Ishikawa (cell line): Measurements from ENCODE around the gene CALCR.

Experiments used
- CEBPB ChIP-seq: IDR thresholded peaks from 2 replicates; pipeline ENCODE4 v1.6.1; 2012
- CREB1 ChIP-seq: IDR thresholded peaks from 2 replicates; pipeline ENCODE4 v1.6.1; 2012; ENCODE audit warnings: low read depth
- EGR1 ChIP-seq: IDR thresholded peaks from 2 replicates; pipeline ENCODE4 v1.6.1; 2012
- EP300 ChIP-seq: IDR thresholded peaks from 2 replicates; pipeline ENCODE4 v1.6.1; 2012; ENCODE audit warnings: borderline replicate concordance
- FOXM1 ChIP-seq: IDR thresholded peaks from 2 replicates; pipeline ENCODE4 v1.6.1; 2012; ENCODE audit warnings: low read depth, borderline replicate concordance
- NFIC ChIP-seq: IDR thresholded peaks from 2 replicates; pipeline ENCODE4 v1.6.1; 2012
- RAD21 ChIP-seq: IDR thresholded peaks from 2 replicates; pipeline ENCODE4 v1.6.1; 2012; ENCODE audit warnings: low read depth
- TAF1 ChIP-seq: IDR thresholded peaks from 2 replicates; pipeline ENCODE4 v1.6.1; 2012; ENCODE audit warnings: low read depth, mild to moderate bottlenecking
- TCF12 ChIP-seq: IDR thresholded peaks from 2 replicates; pipeline ENCODE4 v1.6.1; 2012; ENCODE audit warnings: low read depth
- TEAD4 ChIP-seq: IDR thresholded peaks from 2 replicates; pipeline ENCODE4 v1.6.1; 2012
- YY1 ChIP-seq: IDR thresholded peaks from 2 replicates; pipeline ENCODE4 v1.6.1; 2012; ENCODE audit warnings: low read depth
- ZBTB7A ChIP-seq: IDR thresholded peaks from 2 replicates; pipeline ENCODE4 v1.6.1; 2012; ENCODE audit warnings: low read depth
- TF ChIP-seq, protein P1 (sequence below): IDR thresholded peaks from 2 replicates; pipeline ENCODE4 v1.6.1; 2012
- TF ChIP-seq, protein P2 (sequence below): IDR thresholded peaks from 2 replicates; pipeline ENCODE4 v1.6.1; 2012; ENCODE audit warnings: low read depth, mild to moderate bottlenecking
- TF ChIP-seq, protein P3 (sequence below): IDR thresholded peaks from 2 replicates; pipeline ENCODE4 v1.6.1; 2012

The CALCR gene

DNA sequence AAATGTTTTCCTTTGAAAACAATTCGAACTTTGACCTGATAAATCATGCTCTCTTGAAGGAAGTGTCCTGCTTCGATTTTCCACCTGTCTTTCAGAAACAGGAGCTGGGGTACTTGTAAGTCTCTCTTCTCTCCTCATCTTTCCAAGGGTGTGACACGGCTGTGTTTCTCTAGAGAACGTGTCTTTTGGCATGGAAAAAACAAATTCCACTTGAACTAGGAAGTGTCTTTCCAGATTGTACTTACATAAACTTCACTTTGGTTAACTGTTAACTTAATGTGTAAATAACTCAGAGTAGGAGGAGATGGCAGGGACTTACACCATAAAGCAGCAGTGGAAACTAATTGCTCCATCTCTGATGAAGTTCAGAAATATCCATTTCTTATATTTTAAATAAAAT lies 4.2 kb upstream of the CALCR start:
- TF ChIP-seq TCF12 (no peak), EGR1 (no peak), EP300 (no peak), CEBPB (no peak), YY1 (no peak)
- TF ChIP-seq, protein P1, sequence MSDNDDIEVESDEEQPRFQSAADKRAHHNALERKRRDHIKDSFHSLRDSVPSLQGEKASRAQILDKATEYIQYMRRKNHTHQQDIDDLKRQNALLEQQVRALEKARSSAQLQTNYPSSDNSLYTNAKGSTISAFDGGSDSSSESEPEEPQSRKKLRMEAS, result no peak

DNA sequence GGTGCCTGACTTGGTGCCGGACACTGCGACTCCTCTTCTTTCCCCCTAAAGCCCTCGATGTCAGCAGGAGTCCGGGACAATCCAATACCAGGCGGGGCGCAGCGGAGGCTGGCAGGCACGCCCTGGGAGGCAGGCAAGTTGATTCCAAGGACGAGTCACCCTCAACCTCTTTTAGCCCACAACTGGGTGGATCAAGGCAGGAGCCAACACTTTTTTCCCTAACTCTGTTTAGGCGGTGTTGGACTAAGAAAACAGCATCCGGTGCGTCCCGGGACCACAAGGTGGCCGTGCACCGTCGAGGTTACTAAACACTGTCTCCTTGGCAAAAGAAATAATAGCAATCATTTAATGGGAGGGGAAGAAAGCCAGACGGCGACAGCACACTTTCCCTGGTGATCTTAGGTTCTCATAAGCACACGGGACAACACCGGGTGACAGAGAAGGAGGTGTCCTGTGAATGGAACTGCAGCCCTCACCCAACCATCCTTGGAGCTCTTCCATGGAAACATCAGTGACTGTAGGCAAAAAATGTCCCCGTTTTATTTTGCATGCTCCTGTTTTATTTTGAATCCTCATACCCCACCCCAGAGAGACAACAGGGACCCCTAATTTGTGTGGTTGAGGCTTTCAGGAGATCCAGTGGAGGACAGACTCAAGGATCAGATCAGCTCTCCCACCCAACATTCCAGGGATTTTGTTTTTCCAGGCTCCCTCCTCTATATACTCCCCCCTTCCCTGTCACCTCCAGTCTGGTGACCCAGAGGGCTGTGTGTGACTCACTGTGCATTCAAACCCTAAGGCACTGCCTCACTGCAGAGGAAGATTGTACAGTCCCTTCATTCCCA lies 1.3 kb upstream of the CALCR start:
- TF ChIP-seq, protein P1, result no peak
- TF ChIP-seq ZBTB7A, result no peak

DNA sequence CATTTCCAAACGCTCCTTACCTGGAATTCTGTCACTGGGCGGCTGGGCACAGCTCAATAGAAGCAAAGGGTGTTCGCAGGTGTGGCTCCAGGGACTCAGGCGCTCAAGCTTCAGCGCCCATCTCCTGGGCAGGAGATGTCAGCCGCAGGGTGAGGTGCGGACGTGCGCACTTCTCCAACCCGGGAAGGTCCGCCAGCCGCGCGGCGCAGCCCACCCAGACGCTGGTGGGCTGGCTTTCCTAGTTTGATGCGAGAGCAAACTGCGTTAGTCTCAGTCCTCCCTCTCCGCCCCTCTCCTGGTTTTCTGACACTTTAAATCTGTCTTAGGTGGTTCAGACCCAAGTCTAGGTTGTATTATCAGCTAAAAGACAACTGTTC lies 267 bp downstream of the CALCR start:
- TF ChIP-seq, protein P1, result no peak
- TF ChIP-seq TAF1 (no peak), CEBPB (no peak), YY1 (no peak), TEAD4 (no peak), EGR1 (no peak), NFIC (no peak), EP300 (no peak), TCF12 (no peak), FOXM1 (no peak), RAD21 (no peak)

DNA sequence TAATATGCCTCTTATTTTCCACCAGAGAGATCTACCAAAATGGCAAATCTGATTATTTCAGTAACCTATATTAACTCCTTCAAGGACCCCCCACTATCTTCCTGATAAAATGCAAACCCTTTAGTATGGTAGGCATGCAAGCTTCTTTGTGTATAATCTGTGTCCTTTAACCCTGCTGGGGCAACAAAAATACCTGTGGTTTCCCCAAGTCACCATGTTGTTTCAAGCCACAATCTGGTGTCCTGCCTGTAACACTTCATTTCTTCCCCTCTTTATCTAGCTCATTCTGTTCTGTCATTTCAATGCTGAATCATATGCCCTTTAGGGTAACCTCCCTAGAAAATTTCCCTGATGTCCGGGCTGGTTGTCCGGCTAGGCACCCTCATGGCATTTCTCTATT lies 5.3 kb downstream of the CALCR start:
- TF ChIP-seq CREB1 (no peak), ZBTB7A (no peak), TEAD4 (no peak), YY1 (no peak)
- TF ChIP-seq, protein P2, sequence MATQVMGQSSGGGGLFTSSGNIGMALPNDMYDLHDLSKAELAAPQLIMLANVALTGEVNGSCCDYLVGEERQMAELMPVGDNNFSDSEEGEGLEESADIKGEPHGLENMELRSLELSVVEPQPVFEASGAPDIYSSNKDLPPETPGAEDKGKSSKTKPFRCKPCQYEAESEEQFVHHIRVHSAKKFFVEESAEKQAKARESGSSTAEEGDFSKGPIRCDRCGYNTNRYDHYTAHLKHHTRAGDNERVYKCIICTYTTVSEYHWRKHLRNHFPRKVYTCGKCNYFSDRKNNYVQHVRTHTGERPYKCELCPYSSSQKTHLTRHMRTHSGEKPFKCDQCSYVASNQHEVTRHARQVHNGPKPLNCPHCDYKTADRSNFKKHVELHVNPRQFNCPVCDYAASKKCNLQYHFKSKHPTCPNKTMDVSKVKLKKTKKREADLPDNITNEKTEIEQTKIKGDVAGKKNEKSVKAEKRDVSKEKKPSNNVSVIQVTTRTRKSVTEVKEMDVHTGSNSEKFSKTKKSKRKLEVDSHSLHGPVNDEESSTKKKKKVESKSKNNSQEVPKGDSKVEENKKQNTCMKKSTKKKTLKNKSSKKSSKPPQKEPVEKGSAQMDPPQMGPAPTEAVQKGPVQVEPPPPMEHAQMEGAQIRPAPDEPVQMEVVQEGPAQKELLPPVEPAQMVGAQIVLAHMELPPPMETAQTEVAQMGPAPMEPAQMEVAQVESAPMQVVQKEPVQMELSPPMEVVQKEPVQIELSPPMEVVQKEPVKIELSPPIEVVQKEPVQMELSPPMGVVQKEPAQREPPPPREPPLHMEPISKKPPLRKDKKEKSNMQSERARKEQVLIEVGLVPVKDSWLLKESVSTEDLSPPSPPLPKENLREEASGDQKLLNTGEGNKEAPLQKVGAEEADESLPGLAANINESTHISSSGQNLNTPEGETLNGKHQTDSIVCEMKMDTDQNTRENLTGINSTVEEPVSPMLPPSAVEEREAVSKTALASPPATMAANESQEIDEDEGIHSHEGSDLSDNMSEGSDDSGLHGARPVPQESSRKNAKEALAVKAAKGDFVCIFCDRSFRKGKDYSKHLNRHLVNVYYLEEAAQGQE, result no peak
- TF ChIP-seq, protein P3, sequence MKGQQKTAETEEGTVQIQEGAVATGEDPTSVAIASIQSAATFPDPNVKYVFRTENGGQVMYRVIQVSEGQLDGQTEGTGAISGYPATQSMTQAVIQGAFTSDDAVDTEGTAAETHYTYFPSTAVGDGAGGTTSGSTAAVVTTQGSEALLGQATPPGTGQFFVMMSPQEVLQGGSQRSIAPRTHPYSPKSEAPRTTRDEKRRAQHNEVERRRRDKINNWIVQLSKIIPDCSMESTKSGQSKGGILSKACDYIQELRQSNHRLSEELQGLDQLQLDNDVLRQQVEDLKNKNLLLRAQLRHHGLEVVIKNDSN, result no peak

DNA sequence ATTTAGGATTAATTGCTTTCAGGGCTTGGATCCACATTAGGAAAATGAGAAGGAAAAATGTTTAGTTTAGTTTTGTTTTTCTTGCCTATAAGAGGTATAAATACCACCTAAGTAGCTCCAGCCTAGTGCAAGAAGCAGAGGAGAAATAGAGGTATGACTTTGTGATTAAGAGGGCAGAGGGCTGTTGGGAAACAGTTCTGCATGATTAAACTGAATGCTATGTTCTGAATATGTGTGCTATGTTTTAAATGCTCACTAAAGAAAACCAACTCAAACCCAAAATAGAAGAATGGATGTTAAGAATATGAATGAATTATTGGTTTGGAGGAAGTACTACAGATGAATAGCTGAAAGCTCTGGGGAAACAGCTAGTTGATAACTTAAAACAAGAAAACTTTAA lies 7.6 kb downstream of the CALCR start:
- no peak for TF ChIP-seq ZBTB7A
- TF ChIP-seq CREB1, result no peak
- TF ChIP-seq YY1, result no peak
- no peak for TF ChIP-seq CEBPB
- TF ChIP-seq, protein P2, result no peak
- TF ChIP-seq TAF1, result no peak
- TF ChIP-seq RAD21, result no peak

DNA sequence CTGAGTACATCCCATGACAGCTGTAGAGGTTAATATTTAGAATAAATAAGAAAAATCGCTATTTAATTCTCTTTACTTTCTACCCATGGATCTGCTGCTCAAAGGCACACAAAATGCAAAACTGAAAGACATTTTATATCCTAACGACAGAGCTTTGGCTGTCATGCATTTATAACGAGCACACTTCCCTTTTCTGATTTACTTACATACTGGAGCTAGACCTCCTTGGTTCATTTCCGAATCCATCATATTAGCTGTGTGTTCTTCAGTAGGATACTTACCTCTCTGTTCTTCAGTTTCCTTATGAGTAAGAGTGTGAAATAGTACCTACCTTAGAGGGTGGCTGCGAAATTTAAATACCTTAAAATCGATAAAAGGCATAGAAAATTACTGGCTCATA lies 10.9 kb downstream of the CALCR start:
- TF ChIP-seq RAD21 (no peak), TEAD4 (no peak), TAF1 (no peak), FOXM1 (no peak), CEBPB (no peak), TCF12 (no peak), EGR1 (no peak), CREB1 (no peak), NFIC (no peak)
- TF ChIP-seq, protein P1, result no peak
- TF ChIP-seq, protein P3, result no peak
